ENCODE measurements around the gene ANXA11.

ANXA11 gene

GRCh38 chr10:80187060-80187459 lies 18.3 kb downstream of the ANXA11 start:
- Histone ChIP-seq H3K36me3 (ENCODE audit: insufficient read depth, low read length) (no peaks in the 10 kb centered on the region), H3K4me1 (ENCODE audit: insufficient read depth, low read length) (peaks cover 4% of the 10 kb centered on the region), H3K9me3 (ENCODE audit: control insufficient read depth, insufficient read depth, low read length) (no peaks in the 10 kb centered on the region), H3K9ac (ENCODE audit: low read depth, low read length) (no peak overlapping the region)

- no peak overlapping the region for H3K9ac ChIP-seq (ENCODE audit: low read depth, low read length)
- no peaks in the 10 kb centered on the region for H3K36me3 ChIP-seq (ENCODE audit: insufficient read depth, low read length)
- H3K9me3 ChIP-seq (ENCODE audit: control insufficient read depth, insufficient read depth, low read length) = no peaks in the 10 kb centered on the region
- peaks cover 4% of the 10 kb centered on the region for H3K4me1 ChIP-seq (ENCODE audit: insufficient read depth, low read length)
These were observed 18.8 kb downstream of the ANXA11 start for GRCh38 chr10:80186364-80187012.

- no peaks in the 10 kb centered on the region for H3K9me3 ChIP-seq (ENCODE audit: control insufficient read depth, insufficient read depth, low read length)
- H3K4me1 ChIP-seq (ENCODE audit: insufficient read depth, low read length) = peaks cover 4% of the 10 kb centered on the region
- H3K9ac ChIP-seq (ENCODE audit: low read depth, low read length) = no peak overlapping the region
- no peaks in the 10 kb centered on the region for H3K36me3 ChIP-seq (ENCODE audit: insufficient read depth, low read length)
These were observed 19.6 kb downstream of the ANXA11 start for GRCh38 chr10:80185578-80186299.

- Histone ChIP-seq H3K9me3 (ENCODE audit: control insufficient read depth, insufficient read depth, low read length) (no peaks in the 10 kb centered on the region), H3K9ac (ENCODE audit: low read depth, low read length) (no peak overlapping the region), H3K4me1 (ENCODE audit: insufficient read depth, low read length) (peaks cover 4% of the 10 kb centered on the region), H3K36me3 (ENCODE audit: insufficient read depth, low read length) (no peaks in the 10 kb centered on the region)
These were observed 21.0 kb downstream of the ANXA11 start for GRCh38 chr10:80184291-80184690.

GRCh38 chr10:80183436-80183835 lies 21.9 kb downstream of the ANXA11 start:
- H3K9me3 ChIP-seq (ENCODE audit: control insufficient read depth, insufficient read depth, low read length) = no peaks in the 10 kb centered on the region
- H3K36me3 ChIP-seq (ENCODE audit: insufficient read depth, low read length) = no peaks in the 10 kb centered on the region
- no peak overlapping the region for H3K9ac ChIP-seq (ENCODE audit: low read depth, low read length)
- peaks cover 5% of the 10 kb centered on the region for H3K4me1 ChIP-seq (ENCODE audit: insufficient read depth, low read length)

- Histone ChIP-seq H3K9me3 (ENCODE audit: control insufficient read depth, insufficient read depth, low read length) (no peaks in the 10 kb centered on the region), H3K9ac (ENCODE audit: low read depth, low read length) (no peak overlapping the region), H3K36me3 (ENCODE audit: insufficient read depth, low read length) (no peaks in the 10 kb centered on the region), H3K4me1 (ENCODE audit: insufficient read depth, low read length) (peaks cover 10% of the 10 kb centered on the region)
These were observed 22.4 kb downstream of the ANXA11 start for GRCh38 chr10:80182986-80183385.

- Histone ChIP-seq H3K4me1 (ENCODE audit: insufficient read depth, low read length) (peaks cover 7% of the 10 kb centered on the region; the same call in 1 of the 2 replicates), H3K36me3 (ENCODE audit: insufficient read depth, low read length) (no peaks in the 10 kb centered on the region), H3K9ac (ENCODE audit: low read depth, low read length) (no peak overlapping the region), H3K9me3 (ENCODE audit: control insufficient read depth, insufficient read depth, low read length) (no peaks in the 10 kb centered on the region)
These were observed 27.3 kb downstream of the ANXA11 start for GRCh38 chr10:80177781-80178636.

GRCh38 chr10:80176526-80176925 lies 28.8 kb downstream of the ANXA11 start:
- Histone ChIP-seq H3K4me1 (ENCODE audit: insufficient read depth, low read length) (peaks cover 9% of the 10 kb centered on the region; the same call in 1 of the 2 replicates), H3K9ac (ENCODE audit: low read depth, low read length) (no peak overlapping the region), H3K9me3 (ENCODE audit: control insufficient read depth, insufficient read depth, low read length) (no peaks in the 10 kb centered on the region), H3K36me3 (ENCODE audit: insufficient read depth, low read length) (no peaks in the 10 kb centered on the region)

- H3K9ac ChIP-seq (ENCODE audit: low read depth, low read length) = no peak overlapping the region
- peaks cover 15% of the 10 kb centered on the region; the same call in 1 of the 2 replicates for H3K4me1 ChIP-seq (ENCODE audit: insufficient read depth, low read length)
- H3K9me3 ChIP-seq (ENCODE audit: control insufficient read depth, insufficient read depth, low read length) = no peaks in the 10 kb centered on the region
- H3K36me3 ChIP-seq (ENCODE audit: insufficient read depth, low read length) = no peaks in the 10 kb centered on the region
These were observed 30.5 kb downstream of the ANXA11 start for GRCh38 chr10:80174641-80175395.

GRCh38 chr10:80173466-80173865 lies 31.9 kb downstream of the ANXA11 start:
- no peak overlapping the region for H3K9ac ChIP-seq (ENCODE audit: low read depth, low read length)
- H3K36me3 ChIP-seq (ENCODE audit: insufficient read depth, low read length) = no peaks in the 10 kb centered on the region
- no peaks in the 10 kb centered on the region for H3K9me3 ChIP-seq (ENCODE audit: control insufficient read depth, insufficient read depth, low read length)
- H3K4me1 ChIP-seq (ENCODE audit: insufficient read depth, low read length) = peaks cover 15% of the 10 kb centered on the region; the same call in 1 of the 2 replicates

GRCh38 chr10:80172896-80173295 lies 32.4 kb downstream of the ANXA11 start:
- Histone ChIP-seq H3K36me3 (ENCODE audit: insufficient read depth, low read length) (no peaks in the 10 kb centered on the region), H3K9ac (ENCODE audit: low read depth, low read length) (no peak overlapping the region), H3K4me1 (ENCODE audit: insufficient read depth, low read length) (peaks cover 9% of the 10 kb centered on the region; the same call in 1 of the 2 replicates), H3K9me3 (ENCODE audit: control insufficient read depth, insufficient read depth, low read length) (no peaks in the 10 kb centered on the region)

- no peak overlapping the region for H3K9ac ChIP-seq (ENCODE audit: low read depth, low read length)
- peaks cover 8% of the 10 kb centered on the region; the same call in 1 of the 2 replicates for H3K4me1 ChIP-seq (ENCODE audit: insufficient read depth, low read length)
- no peaks in the 10 kb centered on the region; the same call in 1 of the 2 replicates for H3K36me3 ChIP-seq (ENCODE audit: insufficient read depth, low read length)
- H3K9me3 ChIP-seq (ENCODE audit: control insufficient read depth, insufficient read depth, low read length) = no peaks in the 10 kb centered on the region
These were observed 34.1 kb downstream of the ANXA11 start for GRCh38 chr10:80171248-80171660.

- Histone ChIP-seq H3K4me1 (ENCODE audit: insufficient read depth, low read length) (peaks cover 8% of the 10 kb centered on the region; the same call in 1 of the 2 replicates), H3K9ac (ENCODE audit: low read depth, low read length) (no peak overlapping the region), H3K36me3 (ENCODE audit: insufficient read depth, low read length) (peaks cover 3% of the 10 kb centered on the region), H3K9me3 (ENCODE audit: control insufficient read depth, insufficient read depth, low read length) (no peaks in the 10 kb centered on the region)
These were observed 34.7 kb downstream of the ANXA11 start for GRCh38 chr10:80170641-80171040.

- Histone ChIP-seq H3K9me3 (ENCODE audit: control insufficient read depth, insufficient read depth, low read length) (no peaks in the 10 kb centered on the region), H3K9ac (ENCODE audit: low read depth, low read length) (no peak overlapping the region), H3K4me1 (ENCODE audit: insufficient read depth, low read length) (peaks cover 8% of the 10 kb centered on the region; the same call in 1 of the 2 replicates), H3K36me3 (ENCODE audit: insufficient read depth, low read length) (peaks cover 6% of the 10 kb centered on the region)
These were observed 35.3 kb downstream of the ANXA11 start for GRCh38 chr10:80170026-80170425.

All from ES-I3 (cell line).